GM18520 (cell line): ENCODE data around the gene FPGS.
"Not testable (repeated sequence)": the region's sequence is repeated elsewhere in the genome, so short reads cannot be mapped to it uniquely, and the experiment has no call there.

Experiments
- ATAC-seq: cut with Tn5 transposase; IDR thresholded peaks from one replicate; pipeline ENCODE4 v1.9.1; 2021; ENCODE audit not compliant: unreplicated experiment

The FPGS gene

GRCh38 chr9:127770905-127771569, 31.6 kb upstream of the FPGS start:
- peak; percentile 65 for ATAC-seq

DNA sequence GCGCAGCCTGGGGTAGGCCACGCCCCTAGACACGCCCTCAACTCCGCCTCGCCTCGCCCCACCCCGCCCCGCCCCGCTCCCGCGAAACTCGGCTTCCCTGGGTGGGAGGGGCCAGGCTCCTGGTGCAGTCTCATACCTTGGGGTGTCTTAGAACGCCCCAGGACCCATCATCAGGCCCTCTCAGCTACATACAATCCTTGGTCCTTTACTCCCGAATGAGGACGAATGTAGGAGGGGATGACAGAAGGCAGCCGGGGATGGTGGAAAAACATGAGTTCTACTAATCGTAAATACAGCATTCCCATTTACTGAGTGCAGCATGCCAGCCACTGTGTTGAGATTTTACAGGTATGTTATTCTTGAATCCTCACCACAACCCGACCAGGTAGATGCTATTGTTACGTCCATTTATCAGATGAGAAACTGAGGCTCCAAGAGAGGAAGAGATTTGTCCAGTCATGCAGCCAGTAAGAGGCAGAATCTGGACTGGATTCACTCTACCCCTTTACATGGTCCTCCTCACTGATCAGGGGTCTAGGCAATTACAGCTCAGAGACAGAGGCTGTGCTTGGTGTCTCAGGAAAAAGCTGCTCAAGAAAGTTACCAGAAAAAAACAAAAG, 31.0 kb upstream of the FPGS start:
- no peak for ATAC-seq

DNA sequence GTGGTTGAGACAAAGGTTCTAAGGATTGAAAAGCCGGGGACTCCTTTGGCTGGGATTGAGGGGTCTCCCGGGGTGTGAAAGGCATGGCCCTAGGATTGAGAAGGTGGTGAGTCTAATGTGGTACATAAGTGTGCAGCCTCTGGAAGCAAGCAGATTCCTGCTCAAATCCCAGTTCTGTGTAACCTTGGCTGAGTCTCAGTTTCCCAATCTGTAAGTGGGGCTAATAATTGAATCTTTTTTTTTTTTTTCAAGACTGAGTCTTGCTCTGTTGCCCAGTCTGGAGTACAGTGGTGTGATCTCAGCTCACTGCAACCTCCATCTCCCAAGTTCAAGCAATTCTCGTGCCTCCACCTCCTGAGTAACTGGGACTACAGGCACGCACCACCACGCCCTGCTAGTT, 30.1 kb upstream of the FPGS start:
- ATAC-seq: no peak

GRCh38 chr9:127773272-127773671, 29.4 kb upstream of the FPGS start:
- no peak for ATAC-seq

DNA sequence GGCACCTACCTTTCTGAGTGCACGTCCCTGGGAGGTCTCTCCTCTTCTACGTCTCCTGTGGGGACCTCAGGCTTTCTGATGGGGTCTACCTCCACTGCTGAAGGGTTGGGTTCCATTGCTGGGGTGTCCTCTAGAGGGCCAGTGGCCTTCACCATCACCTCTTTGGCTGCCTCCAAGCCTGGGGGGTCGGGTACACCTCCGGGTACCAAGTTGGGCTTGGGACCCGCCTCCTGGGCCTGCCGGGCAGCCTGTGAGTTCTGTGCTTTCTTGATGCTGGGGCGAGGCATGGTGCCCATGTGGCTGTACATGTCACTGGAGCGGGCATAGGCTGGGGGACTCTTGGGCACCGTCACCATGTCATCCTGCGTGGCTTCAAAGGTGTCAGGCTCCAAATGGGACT, 28.7 kb upstream of the FPGS start:
- ATAC-seq: no peak

- no peak for ATAC-seq
These were observed 26.3 kb upstream of the FPGS start for GRCh38 chr9:127776195-127776923.

GRCh38 chr9:127776924-127777289, 25.8 kb upstream of the FPGS start:
- ATAC-seq: no peak

GRCh38 chr9:127777368-127777980, 25.2 kb upstream of the FPGS start:
- ATAC-seq: no peak

DNA sequence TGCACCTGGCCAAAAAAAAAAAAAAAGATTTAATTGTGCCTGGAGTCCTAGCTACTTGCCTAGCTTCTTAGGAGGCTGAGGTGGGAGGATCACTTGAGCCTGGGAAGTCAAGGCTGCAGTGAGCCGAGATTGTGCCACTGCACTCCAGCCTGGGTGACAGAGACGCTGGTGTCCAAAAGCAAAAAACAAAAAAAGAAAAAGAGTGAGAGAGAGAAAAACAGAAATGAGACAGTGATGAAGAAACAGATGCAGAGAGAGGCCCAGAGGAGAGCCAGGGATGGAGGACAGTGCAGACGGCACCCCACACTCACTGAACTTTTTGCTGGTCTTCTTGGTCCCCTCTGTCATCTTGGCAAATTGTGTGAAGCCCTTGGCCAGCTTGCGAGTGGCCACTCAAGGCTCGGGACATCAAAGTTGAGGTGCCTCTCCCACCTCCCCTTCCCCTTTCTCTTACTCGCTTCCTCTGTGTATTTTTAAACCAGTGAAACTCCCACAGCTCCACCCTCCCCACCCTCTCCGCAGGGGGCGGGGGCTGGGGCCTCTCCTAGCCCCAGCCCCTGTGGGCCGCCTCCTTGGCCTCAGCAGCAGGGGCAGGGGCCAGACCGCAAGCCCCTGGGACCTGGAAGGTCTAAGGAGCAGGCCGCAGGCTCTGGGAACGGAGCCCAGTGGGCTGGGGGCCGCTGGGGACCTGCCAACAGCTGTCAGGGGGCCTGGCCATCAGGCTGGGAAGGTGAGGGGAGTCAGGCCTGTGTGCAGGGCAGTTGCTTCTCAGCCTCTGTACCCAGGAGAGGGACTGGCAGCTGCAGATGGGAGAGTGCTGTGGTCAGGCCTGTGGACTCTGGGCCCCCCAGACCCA, 24.2 kb upstream of the FPGS start, which contains the start of gene SH2D3C:
Gene SH2D3C (minus strand): TSS at position 387 of the 856 bp plus-strand sequence. CDS start 39 bp downstream, at position 348.
- ATAC-seq: peak; percentile 17

DNA sequence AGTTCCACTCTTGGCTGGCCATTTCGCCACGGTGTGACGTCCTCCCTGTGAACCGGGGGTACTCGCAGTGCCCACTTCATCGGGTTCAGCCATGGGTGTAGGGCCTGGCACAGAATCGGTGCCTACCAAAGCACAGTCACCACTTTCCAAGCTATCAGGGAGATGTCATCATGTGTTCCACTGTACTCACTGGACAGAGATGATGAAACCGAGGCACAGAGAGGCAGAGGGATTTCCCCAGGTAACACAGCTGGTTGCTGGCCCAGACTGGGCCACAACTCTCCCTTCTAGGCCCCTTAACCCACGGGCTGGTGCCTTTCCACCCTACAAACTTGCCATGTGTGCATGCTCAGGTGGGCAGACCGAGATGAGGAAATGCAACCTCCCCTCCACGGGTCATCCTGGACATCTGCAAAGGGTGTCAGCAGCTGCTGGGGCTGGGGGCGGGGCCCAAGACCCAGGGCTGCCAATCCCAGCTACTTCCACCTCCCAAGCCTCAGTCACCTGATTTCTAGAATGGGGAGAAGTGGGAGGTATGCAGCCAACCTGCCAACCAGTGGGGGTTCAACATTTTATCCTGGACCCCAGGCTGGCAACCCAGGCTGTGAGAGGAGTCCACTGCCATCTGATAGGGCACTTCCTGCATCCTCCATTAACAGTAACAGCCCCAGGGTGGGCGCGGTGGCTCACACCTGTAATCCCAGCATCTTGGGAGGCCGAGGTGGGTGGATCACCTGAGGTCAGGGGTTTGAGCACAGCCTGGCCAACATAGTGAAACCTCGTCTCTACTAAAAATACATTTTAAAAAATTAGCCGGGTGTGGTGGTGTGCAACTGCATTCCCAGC, 23.3 kb upstream of the FPGS start:
- peak; percentile 39 for ATAC-seq

DNA sequence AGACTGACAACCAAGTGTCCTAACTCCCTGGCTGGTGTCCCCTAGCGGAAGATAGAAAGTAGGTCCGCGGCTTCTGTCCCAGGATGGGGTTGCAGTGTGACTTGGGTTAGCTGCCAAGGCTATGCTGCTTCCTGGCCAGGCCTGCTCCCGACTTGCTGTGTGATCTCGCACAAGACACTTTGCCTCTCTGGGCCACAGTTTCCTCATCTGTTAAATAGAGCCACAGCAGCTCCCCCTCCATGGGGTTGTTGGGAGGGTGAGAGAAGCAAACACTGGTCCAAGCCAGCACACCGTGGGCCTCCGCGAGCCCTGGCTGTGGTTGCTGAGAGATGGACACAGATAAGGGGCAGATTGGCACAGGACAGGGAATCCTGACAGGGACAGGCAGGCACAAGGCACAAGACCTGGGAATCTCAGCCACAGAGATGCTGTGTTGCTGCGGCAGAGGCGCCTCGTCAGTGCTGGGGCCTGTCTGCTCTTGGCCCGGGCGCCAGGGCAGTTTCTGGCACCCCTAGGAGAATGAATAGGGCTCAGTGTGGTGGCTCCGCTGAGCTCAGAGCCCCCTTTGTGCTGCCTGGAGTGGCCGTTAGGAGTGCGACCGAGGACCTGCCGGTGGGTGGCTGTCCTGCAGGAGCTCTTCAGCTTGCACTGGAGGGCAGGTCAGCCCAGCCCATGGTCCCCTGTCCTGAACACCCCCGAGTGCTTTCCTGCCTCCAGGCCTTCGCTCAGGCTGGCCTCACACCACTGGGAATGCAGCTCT, 22.4 kb upstream of the FPGS start:
- ATAC-seq: no peak

GRCh38 chr9:127780909-127781308, 21.8 kb upstream of the FPGS start:
- not testable (repeated sequence) for ATAC-seq

- ATAC-seq: no peak
These were observed 20.9 kb upstream of the FPGS start for GRCh38 chr9:127781806-127782205.

DNA sequence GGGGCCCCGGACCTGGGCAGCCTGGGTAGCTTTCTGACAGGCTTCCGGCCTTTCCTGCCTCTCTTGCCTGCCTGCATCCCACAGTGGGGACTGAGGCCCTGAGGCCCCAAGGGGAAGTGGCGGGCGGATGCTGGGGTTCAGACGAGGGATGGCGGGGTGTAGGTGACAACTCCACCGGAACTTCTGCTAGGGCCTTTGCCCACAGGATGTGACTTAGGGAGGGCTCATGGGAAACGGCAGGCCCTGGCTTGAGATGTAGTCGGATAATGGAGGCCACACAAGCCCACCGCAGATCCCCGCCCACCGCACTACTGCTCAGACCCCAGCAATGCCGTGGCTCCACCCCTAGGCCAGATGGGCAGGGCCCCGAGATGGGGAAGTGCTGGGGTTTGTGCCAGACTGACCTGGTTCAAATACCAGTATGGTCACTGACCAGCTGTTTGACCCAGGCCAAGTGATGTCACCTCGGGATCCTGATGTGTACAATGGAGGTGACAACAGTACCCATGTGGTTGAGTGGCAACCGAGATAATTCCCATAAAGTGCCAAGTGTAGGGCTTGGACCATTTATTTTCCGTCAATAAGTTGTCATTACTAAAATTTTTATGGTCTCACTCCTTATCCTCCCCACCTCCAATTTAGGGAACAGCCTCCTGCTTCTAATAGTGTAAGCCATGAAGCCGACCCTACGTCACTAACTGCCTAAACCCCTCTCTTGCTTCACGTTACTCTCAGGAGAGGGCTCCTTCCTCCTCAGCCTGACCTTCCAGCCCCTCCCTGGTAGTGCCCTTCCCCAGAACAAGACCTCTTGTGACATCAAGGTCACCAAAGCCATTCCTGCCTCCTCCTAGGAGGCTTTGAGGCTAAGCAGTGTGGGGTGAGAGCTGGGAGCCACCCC, 19.3 kb upstream of the FPGS start:
- no peak for ATAC-seq

GRCh38 chr9:127785023-127785932, 17.4 kb upstream of the FPGS start:
- peak; percentile 34 for ATAC-seq

DNA sequence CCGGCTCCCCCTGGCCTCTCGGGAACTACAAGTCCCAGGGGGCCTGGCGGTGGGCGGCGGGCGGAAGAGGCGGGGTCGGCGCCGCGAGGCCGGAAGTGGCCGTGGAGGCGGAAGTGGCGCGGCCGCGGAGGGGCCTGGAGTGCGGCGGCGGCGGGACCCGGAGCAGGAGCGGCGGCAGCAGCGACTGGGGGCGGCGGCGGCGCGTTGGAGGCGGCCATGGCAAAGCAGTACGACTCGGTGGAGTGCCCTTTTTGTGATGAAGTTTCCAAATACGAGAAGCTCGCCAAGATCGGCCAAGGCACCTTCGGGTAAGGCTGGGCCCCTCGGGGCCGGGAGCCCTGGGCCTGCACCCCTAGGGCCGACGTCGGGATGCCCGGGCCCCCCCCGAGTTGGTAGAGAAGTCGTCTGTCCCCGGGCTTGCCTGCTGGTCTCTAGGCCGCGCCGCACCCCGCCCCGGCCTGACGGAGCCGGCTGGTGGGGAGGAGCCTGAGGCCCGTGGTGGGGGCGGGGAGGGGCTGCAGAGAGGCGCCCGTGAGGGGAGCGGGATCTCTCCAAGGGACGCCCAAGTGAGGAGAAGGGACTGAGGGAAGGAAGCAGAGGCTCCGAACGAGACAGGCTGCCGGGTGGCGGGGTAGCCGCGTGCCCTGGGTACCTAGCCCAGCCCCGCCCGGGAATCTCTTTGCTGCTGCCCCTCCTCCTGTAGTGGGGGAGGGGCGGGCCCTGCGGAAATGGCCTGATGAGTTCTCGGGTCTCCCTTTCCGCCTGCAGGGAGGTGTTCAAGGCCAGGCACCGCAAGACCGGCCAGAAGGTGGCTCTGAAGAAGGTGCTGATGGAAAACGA, 16.5 kb upstream of the FPGS start, which contains the start of gene CDK9:
Gene CDK9 (plus strand): TSS at position 102 of the 840 bp plus-strand sequence. CDS start 115 bp downstream, at position 217.
- peak; percentile 38 for ATAC-seq
